IPS-11a (cell line): ENCODE data around the gene BANK1.

ENCODE experiments used
- H3K4me3 ChIP-seq: one replicate; pipeline ENCODE4 v1.5.1; 2013; ENCODE audit warnings: low read depth, low read length, control low read depth

Gene BANK1, protein sequence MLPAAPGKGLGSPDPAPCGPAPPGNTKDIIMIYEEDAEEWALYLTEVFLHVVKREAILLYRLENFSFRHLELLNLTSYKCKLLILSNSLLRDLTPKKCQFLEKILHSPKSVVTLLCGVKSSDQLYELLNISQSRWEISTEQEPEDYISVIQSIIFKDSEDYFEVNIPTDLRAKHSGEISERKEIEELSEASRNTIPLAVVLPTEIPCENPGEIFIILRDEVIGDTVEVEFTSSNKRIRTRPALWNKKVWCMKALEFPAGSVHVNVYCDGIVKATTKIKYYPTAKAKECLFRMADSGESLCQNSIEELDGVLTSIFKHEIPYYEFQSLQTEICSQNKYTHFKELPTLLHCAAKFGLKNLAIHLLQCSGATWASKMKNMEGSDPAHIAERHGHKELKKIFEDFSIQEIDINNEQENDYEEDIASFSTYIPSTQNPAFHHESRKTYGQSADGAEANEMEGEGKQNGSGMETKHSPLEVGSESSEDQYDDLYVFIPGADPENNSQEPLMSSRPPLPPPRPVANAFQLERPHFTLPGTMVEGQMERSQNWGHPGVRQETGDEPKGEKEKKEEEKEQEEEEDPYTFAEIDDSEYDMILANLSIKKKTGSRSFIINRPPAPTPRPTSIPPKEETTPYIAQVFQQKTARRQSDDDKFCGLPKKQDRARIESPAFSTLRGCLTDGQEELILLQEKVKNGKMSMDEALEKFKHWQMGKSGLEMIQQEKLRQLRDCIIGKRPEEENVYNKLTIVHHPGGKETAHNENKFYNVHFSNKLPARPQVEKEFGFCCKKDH

DNA sequence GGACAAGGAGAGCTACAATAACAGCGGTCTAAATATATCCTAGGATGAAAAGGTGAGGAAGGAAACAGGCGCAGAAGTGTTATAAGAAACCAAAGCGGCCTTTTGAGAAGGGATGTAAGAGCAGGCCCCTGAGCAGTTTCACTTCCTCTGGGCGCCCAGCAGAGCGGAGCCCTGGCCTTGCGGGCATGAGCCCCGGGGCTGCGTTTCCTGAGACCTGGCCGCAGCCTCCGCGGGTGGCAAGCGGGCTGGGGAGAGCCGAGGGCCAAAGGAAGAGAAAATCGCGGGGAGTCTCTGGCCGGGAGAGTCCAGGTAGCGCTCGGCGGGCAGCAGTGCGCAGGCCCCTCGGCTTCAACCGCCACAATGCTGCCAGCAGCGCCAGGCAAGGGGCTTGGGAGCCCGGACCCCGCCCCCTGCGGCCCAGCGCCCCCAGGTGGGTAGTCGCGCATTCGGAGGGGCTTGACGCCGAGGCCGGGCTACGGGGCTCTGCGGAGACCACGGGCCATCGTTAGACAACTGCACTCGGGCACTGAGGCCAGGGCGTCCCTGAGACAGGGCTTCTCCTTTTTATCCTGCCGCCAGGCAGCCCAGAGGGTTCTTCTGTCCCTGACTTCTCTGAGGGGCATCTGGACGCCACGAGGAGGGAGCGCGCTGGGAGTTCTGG lies at the start of gene BANK1:
TSS of gene BANK1 (plus strand) at position 210 of the 661 bp plus-strand sequence. CDS start at position 361, 151 bp downstream.
- peak within 1 kb of the TSS; percentile 8 for H3K4me3 ChIP-seq

- H3K4me3 ChIP-seq: no peak overlapping the region
Measured at GRCh38 chr4:101753721-101754120, 36.8 kb upstream of the BANK1 start.

DNA sequence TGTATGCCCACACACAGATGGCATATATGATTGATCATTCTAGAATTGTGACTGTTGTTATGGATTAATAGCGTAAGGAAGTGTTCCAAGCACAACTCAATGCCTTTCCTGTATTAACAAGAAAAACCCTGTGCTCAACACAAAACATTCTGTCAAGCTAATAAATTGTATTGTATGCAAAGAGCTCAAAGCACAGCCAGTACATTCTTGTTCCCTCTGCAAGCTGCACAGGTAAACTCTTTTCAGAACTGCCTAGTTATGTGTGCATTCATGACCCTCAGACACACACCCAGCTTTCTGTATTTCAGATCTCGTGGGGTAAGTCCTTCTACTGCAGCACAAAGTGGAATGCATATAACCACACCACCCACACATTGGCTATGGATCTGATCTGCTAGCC lies 34.3 kb upstream of the BANK1 start:
- H3K4me3 ChIP-seq: no peak overlapping the region

DNA sequence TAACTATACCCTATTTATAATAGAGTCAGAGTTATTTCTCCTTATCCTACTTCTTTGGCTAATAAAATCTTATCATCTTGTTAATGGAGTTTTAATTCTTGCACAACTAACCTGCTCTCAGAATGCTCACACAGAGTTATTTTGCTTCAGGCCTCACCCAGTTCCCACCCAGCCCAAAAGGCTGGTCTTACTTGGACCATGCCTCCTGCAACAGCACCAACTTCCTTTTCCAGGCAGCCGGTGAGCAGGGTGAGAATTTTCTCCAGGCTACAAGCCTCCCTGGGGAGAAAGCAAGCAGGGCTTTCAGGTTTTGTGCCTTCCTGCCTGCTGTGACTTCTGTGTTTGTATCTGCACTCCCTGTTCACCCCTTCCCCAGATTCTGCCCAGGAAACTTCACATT lies 29.1 kb upstream of the BANK1 start:
- no peak overlapping the region for H3K4me3 ChIP-seq

DNA sequence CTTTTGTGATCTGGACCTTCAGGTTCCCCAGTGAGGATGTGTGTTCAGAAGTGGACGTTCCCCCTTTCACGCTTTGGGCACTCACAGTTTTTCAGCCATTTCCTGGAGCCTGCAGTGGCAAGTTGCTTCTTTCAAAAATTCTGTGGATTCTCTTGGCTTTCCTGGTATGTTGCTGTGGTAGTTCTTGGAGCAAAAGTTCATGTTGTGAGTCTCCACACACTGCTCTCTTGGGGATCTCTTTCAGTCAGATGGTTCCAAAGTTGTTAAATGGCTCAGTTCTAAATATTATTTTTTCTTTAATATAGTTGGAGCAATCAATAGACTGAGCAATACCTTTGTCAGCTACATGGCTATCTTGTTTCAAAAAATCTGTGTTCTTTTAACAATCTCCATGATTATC lies 28.5 kb upstream of the BANK1 start:
- no peak overlapping the region for H3K4me3 ChIP-seq

GRCh38 chr4:101762534-101762933 lies 28.0 kb upstream of the BANK1 start:
- H3K4me3 ChIP-seq: no peak overlapping the region

DNA sequence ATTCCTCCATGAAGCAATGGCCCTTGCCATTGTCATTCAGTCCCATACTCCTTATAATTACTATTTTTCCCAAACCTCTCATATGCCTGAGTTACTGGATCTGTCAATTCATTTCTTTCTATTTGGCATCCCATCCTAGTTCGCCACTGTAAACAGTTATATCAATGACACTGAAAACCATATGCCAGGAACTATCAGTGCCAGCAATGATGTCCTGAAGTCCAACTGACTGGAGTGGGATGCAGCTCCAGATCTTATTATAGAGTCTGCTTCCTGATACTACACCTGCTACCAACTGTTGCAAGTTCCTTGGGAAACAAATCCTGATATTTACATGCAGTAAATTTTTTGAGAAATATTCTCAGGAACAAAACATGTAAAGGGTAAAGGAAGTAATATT lies 27.0 kb upstream of the BANK1 start:
- no peak overlapping the region for H3K4me3 ChIP-seq

DNA sequence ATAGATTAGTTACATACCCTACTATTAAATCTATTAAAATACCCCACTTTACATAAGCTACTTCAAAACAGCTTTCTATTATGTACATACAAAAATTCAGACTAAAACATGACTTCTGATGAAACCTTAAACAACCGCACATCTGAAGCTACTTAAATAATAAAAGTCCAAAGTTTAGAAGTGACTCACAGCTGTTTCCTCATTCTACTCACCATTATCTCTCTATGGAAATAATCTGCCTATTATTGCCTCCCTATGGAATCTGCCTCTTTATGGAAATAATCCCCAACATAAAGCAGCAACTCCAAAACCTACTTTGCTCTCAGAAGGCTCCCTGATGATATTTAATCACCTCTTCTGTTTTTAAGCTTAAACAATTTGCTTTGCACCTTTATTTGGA lies 15.7 kb upstream of the BANK1 start:
- no peak overlapping the region for H3K4me3 ChIP-seq

GRCh38 chr4:101777431-101777830 lies 13.1 kb upstream of the BANK1 start:
- no peak overlapping the region for H3K4me3 ChIP-seq

GRCh38 chr4:101780284-101780683 lies 10.2 kb upstream of the BANK1 start:
- no peak overlapping the region for H3K4me3 ChIP-seq

DNA sequence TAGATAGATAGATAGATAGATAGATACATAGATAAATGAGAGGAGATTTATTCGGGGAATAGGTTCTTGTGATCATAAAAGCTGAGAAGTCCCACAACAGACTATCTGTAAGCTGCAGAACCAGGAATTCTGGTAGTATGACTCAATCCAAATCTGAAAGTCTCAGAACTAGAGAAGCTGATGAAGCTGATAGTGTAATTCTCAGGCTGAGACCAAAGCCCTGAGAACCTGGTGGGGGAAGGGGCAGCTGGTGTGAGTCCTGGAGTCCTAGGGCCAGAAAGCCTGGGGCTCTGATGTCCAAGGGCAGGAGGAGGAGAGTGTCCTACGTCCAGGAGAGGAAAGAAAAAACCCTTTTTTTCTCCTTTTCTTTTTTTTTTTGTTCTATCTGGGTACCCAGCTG lies 8.0 kb upstream of the BANK1 start:
- no peak overlapping the region for H3K4me3 ChIP-seq

DNA sequence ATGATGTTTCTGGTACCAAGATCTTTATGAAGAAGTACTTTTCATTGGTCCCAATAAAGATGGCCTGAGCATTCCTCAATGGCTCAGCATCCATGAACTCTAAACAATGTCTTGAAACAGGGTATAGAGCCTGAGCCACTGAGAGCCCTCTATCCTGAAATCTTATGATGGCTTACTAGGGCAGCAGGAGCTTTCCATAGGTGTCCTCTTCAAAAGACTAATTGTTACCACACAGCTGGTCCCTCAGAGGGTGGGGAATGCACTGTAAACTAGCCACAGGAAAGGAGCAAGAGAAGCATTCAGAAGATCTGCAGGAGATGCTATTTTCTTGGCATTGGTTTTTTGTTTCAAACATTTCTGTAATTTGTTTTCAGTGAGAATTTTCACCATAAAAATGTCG lies 5.6 kb upstream of the BANK1 start:
- no peak overlapping the region for H3K4me3 ChIP-seq

- no peak overlapping the region for H3K4me3 ChIP-seq
Measured at GRCh38 chr4:101785486-101785885, 5.0 kb upstream of the BANK1 start.

DNA sequence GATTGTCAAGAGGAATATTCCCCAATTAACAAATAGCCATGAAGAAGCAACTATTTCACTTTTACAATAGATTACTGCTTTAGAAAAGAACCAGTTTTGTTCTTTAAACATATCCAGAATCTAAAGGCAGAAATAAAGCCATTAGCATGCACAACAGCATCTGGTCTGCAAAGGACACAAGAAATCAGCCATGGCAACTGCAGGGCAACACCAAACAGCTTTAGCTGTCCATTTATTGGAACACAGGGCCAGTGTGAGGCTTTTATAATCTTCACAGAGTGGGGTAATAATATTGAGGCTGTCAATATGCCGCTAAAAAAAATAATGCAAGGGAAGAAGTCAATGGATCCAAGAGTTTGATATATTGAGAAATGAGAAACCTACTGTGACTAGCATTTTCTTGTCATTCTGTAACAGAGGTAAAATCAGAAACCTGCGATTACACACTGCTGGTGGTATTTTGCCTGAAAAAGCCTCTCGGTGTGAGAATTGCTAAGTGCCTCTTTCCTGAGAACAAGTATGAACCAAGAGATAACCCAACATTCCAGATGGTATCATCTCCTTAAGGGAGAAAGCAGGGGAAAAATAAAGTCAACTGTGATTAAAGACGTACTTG lies 2.7 kb upstream of the BANK1 start:
- no peak overlapping the region for H3K4me3 ChIP-seq

DNA sequence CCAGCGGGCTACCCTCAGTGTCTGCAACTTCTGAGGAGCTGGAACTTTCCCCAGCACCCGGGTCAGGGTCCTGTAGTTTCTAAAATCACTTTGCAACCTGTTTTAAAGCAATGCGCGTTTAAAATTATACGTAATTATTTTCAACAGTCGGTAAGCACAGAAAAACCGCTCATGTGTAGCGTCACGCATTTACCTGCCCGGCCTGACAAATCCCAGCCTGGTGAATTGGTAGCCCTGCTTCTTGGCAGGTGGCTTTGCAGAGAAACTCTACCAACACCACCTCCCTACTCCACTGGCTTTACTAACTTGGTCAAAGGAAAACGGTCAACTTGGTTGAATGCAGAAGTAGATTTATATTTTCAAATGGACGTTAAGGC lies 640 bp downstream of the BANK1 start:
- peak overlapping the region; percentile 8 for H3K4me3 ChIP-seq

DNA sequence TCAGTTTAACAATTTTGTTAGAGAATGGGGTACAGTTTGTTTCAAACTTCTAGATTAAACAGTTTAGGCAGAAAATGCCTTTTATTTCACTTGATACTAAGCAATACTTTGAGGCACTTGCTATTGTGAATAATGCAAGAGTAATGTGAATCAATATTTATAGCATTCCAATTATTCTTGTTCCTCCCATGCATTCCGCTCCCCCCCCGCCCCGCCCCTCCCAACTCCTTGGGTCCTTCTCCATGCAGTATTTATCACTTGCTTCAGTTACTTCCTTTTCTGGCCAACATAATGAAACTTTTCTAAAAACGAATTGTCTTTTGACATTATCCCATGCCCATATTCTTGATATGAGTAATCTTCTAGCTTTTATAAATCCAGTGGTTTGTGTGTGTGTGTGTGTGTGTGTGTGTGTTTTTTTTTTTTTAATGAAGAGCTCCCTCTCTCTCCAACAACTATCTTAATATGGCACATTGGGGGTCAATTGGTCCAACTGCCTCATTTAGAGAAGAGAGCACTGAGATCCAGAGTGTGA lies 1.6 kb downstream of the BANK1 start:
- no peak overlapping the region for H3K4me3 ChIP-seq

GRCh38 chr4:101793397-101793796 lies 2.9 kb downstream of the BANK1 start:
- no peak overlapping the region for H3K4me3 ChIP-seq

DNA sequence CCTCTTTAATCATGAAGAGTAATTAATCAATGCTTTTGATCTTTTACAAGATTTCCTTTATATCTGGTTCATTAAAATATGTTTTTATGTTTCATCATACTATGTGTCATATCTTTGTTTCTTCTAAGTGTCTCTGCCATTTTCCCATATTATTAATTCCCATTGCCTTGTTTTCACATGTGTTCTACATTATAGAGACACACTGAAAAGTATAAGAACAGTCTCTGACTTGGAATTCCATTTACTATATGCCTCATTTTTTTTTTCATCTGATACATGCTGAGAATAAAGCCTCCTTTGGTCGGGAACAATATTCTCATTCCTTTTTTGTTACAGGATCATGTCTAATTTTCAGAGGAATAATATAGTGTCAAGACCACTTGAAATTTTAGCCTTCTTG lies 4.3 kb downstream of the BANK1 start:
- H3K4me3 ChIP-seq: no peak overlapping the region

DNA sequence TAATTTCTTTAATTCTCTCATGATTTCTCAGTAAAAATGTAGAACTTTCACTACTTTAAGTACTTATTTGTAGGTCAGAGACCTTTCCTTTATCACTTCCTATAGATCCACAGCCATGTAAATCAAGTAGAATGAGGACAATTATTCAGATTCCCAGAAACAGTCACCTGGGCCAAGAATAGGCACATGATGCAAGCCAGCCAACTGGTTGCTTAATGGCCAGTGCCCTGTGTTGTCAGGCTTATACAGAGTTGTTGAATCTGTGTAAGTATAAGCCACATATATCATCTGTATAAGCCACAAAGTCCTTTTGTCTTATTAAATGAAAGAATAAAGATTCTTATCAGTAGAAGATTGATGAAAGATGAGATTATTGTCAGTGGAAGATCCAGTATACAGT lies 5.2 kb downstream of the BANK1 start:
- no peak overlapping the region for H3K4me3 ChIP-seq

GRCh38 chr4:101801958-101802357 lies 11.4 kb downstream of the BANK1 start:
- no peak overlapping the region for H3K4me3 ChIP-seq

DNA sequence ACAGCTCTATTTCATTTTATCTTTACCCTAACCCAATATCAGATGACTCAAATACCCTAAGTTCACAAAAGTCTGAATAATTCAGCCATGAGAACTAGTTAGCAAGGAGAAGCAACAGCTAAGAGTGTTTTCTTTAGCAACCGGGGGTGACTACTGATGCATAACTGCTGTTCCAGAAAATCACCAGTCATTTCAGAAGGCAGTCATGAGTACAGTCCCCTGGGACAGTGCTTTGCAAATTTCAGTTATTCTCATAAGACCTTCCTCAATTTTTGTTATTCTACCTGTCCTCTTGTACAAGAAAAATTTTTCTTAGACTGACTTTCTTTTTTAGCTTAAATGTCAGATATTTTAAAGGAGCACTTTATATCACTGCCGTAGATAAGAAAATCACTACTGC lies 16.4 kb downstream of the BANK1 start:
- H3K4me3 ChIP-seq: no peak overlapping the region
